ENCODE measurements around the gene BICD1.

DNA sequence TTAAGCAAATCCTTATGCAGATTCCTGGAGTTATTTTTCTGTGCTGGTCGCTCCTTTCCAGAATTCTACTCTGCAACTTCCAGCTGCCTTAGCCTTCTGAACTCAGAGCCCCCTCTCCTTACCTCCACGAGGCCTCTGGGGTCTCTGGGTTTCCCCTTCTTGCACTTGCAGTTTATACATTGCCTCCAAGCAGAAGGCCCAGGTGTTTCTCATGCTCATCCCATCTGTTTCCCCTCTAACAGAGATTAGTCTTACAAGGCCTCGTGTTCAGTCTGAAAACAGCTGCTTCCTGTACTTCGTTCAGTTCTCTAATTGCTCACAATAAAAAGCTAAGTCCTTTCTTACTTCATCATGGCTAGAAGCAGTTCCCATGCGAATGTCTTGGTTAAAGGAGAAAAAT lies 158.3 kb downstream of the BICD1 start:
- TF ChIP-seq, protein P1, sequence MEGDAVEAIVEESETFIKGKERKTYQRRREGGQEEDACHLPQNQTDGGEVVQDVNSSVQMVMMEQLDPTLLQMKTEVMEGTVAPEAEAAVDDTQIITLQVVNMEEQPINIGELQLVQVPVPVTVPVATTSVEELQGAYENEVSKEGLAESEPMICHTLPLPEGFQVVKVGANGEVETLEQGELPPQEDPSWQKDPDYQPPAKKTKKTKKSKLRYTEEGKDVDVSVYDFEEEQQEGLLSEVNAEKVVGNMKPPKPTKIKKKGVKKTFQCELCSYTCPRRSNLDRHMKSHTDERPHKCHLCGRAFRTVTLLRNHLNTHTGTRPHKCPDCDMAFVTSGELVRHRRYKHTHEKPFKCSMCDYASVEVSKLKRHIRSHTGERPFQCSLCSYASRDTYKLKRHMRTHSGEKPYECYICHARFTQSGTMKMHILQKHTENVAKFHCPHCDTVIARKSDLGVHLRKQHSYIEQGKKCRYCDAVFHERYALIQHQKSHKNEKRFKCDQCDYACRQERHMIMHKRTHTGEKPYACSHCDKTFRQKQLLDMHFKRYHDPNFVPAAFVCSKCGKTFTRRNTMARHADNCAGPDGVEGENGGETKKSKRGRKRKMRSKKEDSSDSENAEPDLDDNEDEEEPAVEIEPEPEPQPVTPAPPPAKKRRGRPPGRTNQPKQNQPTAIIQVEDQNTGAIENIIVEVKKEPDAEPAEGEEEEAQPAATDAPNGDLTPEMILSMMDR (conservative IDR thresholded peaks at IDR 0.05; ENCODE audit: low read depth in 2 of 2) = no peak
- TF ChIP-seq EZH2 (IDR thresholded peaks at IDR 0.05; ENCODE audit: low read depth, unreplicated experiment) (no peak), POLR2AphosphoS5 (IDR thresholded peaks at IDR 0.05; ENCODE audit: low read depth) (no peak), EZH2phosphoT487 (IDR thresholded peaks at IDR 0.05; ENCODE audit: unreplicated experiment) (no peak), CREB1 (CRISPR knock-in tag; IDR thresholded peaks at IDR 0.05; ENCODE audit: low read depth) (no peak), ZNF114 (CRISPR knock-in tag; IDR thresholded peaks at IDR 0.05) (no peak), NANOG (IDR thresholded peaks at IDR 0.05; ENCODE audit: borderline replicate concordance) (no peak)
- TF ChIP-seq, protein P2, sequence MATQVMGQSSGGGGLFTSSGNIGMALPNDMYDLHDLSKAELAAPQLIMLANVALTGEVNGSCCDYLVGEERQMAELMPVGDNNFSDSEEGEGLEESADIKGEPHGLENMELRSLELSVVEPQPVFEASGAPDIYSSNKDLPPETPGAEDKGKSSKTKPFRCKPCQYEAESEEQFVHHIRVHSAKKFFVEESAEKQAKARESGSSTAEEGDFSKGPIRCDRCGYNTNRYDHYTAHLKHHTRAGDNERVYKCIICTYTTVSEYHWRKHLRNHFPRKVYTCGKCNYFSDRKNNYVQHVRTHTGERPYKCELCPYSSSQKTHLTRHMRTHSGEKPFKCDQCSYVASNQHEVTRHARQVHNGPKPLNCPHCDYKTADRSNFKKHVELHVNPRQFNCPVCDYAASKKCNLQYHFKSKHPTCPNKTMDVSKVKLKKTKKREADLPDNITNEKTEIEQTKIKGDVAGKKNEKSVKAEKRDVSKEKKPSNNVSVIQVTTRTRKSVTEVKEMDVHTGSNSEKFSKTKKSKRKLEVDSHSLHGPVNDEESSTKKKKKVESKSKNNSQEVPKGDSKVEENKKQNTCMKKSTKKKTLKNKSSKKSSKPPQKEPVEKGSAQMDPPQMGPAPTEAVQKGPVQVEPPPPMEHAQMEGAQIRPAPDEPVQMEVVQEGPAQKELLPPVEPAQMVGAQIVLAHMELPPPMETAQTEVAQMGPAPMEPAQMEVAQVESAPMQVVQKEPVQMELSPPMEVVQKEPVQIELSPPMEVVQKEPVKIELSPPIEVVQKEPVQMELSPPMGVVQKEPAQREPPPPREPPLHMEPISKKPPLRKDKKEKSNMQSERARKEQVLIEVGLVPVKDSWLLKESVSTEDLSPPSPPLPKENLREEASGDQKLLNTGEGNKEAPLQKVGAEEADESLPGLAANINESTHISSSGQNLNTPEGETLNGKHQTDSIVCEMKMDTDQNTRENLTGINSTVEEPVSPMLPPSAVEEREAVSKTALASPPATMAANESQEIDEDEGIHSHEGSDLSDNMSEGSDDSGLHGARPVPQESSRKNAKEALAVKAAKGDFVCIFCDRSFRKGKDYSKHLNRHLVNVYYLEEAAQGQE (IDR thresholded peaks at IDR 0.05; ENCODE audit: unreplicated experiment) = no peak
- TF ChIP-seq, protein P3, sequence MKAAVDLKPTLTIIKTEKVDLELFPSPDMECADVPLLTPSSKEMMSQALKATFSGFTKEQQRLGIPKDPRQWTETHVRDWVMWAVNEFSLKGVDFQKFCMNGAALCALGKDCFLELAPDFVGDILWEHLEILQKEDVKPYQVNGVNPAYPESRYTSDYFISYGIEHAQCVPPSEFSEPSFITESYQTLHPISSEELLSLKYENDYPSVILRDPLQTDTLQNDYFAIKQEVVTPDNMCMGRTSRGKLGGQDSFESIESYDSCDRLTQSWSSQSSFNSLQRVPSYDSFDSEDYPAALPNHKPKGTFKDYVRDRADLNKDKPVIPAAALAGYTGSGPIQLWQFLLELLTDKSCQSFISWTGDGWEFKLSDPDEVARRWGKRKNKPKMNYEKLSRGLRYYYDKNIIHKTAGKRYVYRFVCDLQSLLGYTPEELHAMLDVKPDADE (IDR thresholded peaks at IDR 0.05) = no peak
